Measurements from ENCODE around the gene PPP1R37.

GRCh38 chr19:45056831-45057230, 36.1 kb upstream of the PPP1R37 start:
- TF ChIP-seq CTCF (IDR thresholded peaks at IDR 0.05; ENCODE audit: poor library complexity) (no peak), EZH2 (IDR thresholded peaks at IDR 0.05; ENCODE audit: borderline replicate concordance) (no peak)
